Right kidney (tissue), 9 donors: Measurements from ENCODE around the gene LDB3.
A peak's percentile ranks its signal among the peaks of the same experiment; 100 is the strongest.
"Not testable (repeated sequence)": the region's sequence is repeated elsewhere in the genome, so short reads cannot be mapped to it uniquely, and the experiment has no call there.

Experiments
- DNase-seq: peaks from one replicate; pipeline ENCODE4 v3.0.0-alpha.2; 2016
- long read RNA-seq, 8 donors: transcript quantifications; one replicate each; lab custom pipeline, GENCODE V29; 2026

LDB3 gene
- long read RNA-seq, donor 1: 0 reads
- long read RNA-seq, donor 2: 0 reads
- long read RNA-seq, donor 3: 0 reads
- long read RNA-seq, donor 4: 0 reads
- long read RNA-seq, donor 5: 0 reads
- long read RNA-seq, donor 6: 0 reads
- long read RNA-seq, donor 7: 0 reads
- long read RNA-seq, donor 8: 0 reads

GRCh38 chr10:86668297-86669165 is at the start of gene LDB3:
Gene LDB3 (plus strand): TSS chr10:86668511. CDS start chr10:86668692, 181 bp downstream.
- DNase-seq: peak; percentile 62

DNA sequence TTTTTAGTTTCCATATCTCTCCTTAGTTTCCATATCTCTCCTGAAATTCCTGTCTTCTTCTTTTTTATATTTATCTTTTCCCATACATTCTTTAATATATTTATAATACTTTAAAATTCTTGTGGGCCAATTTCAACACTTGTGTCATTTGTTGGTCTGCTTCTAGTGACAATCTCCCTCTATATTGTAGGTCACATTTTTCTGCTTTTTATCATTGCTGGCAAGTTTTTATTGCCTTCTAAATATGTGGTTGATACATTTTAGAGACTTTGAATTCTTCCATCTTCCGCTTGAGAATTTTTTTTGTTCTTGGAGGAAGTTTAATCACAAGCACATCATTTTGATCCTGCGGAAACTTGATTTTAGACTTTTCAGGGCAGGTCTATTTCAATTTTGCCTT is 40.0 kb upstream of the LDB3 start:
- DNase-seq: no peak

DNA sequence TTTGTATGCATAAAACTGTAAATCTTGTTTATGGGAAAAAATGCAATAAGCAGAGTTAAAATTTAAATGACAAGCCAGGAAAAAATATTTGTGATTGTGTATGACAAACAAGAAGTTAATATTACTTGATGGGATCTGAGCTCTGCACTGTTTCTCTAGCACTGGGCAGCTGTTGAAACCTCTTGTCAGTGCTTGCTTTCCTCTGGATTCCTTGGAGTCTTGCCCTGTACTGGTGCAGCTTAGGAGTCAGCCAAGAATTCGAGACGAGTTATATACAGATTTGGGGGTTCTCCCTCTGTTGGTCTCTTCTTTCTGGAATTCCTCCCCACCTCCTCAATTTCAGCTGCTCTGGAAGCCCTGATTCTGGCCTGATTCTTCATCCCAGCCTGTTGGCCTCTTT is 38.2 kb upstream of the LDB3 start:
- no peak for DNase-seq

- peak; percentile 71 for DNase-seq
These were observed 36.1 kb upstream of the LDB3 start for GRCh38 chr10:86632009-86632800.

DNA sequence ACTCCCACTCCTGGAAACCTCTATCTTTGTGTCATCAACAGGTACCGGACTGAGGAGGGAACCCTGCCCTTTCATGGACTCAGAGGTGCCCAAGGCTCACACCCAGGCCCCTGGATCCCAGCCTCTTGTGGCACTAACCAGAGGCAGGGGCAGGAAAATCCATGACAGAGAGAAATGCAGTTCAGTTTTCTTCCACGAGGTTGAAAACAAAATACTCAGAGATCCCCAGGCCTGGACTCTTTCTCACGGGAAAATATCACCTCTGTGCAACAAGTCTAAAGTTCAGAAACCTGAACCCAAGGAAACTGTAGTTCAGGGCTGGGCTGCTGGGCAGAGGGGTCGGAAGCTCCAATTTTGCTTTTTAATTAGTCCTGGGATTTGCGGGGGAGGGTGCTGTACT is 35.4 kb upstream of the LDB3 start:
- DNase-seq: no peak

DNA sequence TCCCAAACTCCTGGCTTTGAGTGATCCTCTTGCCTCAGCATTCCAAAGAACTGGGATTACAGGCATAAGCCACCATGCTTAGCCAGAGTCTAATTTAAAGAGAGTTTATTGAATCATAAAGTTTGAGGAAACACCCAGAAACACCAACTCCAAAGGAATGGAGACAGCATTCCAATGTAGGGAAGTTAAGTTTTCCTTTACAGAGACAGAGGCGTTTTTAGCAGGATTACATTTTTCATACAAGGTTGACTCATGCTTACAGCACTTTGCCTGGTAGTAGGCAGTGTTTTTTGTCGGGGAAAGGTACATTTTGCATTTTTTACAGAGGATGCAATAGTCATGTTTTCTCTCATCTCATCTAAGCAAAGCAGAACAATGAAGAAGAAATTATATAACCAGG is 32.9 kb upstream of the LDB3 start:
- DNase-seq: no peak

DNA sequence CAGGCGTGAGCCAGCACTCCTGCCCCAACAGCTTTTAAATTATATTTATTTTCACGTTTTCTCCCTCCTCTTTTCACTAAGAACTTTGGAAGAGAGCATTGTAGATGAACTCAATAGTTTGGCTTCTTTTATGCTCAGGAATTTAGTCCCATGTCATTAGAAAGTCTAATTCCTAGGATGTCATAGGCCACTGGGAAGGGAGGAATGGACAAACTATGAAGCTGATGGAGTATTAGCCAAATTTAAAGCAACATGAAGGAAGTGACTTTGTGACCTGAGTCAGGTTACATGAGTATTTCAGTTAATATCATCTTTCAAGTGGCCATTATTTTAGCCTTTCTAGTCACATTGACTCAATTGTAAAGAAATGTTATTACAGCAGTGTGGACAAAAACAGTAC is 32.0 kb upstream of the LDB3 start:
- no peak for DNase-seq

- DNase-seq: no peak
These were observed 26.3 kb upstream of the LDB3 start for GRCh38 chr10:86642021-86642420.

GRCh38 chr10:86642499-86642898 is 25.8 kb upstream of the LDB3 start:
- DNase-seq: no peak

- DNase-seq: no peak
These were observed 24.0 kb upstream of the LDB3 start for GRCh38 chr10:86644152-86644793.

DNA sequence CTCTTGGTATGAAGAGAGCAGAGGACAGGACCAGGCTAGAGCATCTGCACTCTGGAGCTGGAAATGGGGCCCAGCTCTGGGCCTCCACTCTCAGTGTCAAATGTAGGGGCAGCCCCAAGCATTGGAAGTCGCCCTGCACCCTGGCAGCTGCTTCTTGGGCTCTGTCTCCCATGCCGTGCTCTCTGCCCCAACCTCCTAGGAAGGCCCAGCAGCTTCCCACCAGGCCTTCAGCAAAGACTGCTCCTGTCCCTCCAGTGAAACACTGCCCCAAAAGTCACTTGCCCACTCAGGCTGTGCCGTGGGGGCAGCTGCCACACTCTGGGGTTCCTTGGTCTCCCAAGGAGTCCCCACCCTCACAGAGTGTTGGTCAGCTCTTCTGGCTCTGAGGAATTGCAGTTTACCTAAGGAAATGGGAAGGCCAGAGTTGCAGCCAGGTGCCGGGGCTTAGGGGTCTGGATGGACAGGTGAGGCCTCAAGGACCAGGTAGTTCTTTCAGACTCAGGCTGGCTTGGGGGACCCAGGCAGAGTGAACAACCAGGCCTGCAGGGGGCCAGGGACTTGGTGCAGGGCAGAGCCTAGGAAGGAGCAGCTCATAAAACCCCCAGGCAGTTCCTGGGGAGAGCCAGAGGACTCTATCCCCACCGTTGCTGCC is 23.4 kb upstream of the LDB3 start:
- DNase-seq: no peak

DNA sequence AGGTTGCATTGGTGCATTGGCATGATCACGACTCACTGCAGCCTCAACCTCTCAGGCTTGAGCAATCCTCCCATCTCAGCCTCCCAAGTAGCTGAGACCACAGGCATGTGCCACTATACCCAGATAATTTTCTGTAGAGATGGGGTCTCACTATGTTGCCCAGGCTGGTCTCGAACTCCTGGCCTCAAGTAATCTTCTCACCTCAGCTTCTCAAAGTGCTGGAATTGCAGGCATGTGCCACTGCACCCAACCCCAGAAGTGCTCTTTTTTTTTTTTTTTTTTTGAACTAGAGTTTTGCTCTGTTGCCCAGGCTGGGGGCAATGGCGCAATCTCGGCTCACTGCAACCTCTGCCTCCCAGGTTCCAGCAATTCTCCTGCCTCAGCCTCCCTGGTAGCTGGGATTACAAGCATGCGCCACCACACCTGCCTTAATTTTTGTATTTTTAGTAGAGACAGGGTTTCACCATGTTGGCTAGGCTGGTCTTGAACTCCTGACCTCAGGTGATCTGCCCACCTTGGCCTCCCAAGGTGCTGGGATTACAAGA is 22.6 kb upstream of the LDB3 start:
- not testable (repeated sequence) for DNase-seq

- DNase-seq: no peak
These were observed 21.8 kb upstream of the LDB3 start for GRCh38 chr10:86646532-86646931.

GRCh38 chr10:86646933-86647332 is 21.4 kb upstream of the LDB3 start:
- DNase-seq: no peak

DNA sequence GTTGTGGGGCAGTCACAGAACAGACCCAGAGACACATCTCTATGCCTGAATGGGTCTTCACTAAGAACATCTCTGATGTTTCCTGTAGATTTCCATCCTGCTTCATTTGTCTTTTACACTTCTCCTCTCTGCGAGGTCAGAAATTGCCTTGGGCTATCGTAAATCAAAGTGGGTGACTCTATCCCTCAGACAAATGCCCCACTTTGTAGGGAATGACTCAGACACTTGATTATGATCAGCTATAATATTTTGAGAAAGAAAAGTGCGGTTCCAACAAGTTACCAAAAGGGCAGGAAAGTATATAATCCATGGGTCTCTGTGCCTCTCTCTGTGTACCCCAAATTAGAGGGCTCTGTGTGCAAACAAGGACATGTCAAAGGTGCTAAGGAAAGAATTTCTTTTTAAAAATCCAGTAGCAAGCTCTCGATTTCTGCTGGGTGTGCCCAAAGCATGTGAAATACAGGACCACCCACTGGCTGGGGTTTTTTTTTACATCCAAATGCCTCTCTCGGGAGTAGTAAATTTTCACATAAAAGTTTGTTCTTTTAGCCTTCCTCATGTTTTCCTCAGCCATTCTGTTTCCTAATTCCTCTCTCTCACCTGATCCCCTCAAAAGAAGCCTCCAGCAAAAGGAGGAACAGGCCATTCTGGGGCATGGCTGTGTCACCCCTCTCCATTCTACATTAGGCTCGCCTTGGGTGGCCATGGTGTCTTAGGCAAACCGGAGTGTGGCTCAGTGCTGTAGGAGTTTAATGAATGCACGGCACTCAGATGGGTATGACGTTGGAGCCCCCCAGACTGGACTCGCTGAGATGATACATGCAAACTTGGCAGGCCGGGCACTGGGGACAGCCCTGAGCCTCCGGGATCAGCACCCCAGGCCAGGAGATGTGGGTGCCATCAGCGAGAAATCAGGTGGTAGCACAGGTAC is 20.3 kb upstream of the LDB3 start:
- no peak for DNase-seq

- no peak for DNase-seq
These were observed 19.4 kb upstream of the LDB3 start for GRCh38 chr10:86648704-86649427.

DNA sequence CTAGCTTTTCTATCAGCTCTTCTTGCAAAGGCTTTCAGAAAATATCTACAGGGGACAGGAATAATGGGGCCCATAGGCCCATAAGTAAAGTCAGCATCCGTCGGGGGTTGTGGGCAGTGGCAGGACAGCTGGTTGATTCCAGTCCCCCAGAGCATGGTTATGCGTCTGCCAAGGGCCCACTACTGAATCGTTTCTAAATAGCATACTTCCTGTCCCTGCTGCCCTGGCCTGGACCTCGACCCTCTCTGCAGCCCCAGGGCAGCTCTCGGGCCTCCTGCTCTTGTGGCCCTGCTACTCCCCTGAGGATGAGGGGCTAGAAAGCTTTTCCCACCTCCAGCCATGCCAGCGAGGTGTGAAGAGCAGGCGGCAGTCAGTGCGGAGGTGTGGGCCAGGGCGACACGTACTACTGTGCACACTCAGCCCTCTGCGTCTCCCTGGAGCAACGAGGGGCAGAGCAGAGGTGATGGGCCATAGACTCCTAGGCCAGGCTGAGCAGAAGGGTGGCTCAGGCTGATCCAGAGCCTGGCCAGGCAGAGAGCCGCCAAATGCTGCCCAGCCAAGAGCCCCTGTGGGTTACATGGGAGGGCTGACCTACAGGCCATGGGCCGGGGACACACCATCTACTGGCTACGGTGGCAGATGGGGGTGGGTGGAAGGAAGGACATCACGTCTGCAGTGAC is 18.7 kb upstream of the LDB3 start:
- DNase-seq: no peak

GRCh38 chr10:86650151-86650550 is 18.2 kb upstream of the LDB3 start:
- no peak for DNase-seq

DNA sequence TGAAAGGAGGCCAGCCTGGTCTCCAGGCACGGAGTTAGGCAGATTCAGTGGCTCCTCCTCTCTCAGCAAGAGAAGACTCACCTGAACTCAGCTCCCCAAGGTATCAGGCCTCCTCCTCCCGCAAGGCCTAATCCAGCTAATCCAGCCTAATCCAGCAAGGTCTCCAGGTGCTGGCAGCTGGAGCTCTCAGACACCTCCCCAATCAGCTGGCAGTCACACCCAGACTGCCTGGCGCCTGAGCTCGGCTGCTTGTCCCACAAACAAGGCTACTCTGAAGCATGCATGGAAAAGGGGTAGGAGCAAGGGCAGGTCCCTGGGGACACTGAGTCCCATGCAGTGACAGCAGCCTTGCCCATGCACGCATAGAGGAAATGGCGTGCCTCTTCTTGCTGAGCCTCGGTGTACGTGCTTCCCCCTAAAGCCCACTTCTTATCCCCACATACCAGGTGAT is 17.3 kb upstream of the LDB3 start:
- no peak for DNase-seq
